Fibroblast of lung (primary cell): Measurements from ENCODE around the gene C6orf163. TPM values are rescaled to one million over a fixed set of nuclear protein-coding genes. Genes with fewer than 3 reads are reported as not detected.

Source experiments
- DNase-seq, 2 donors: peaks; one replicate each; pipeline versions ENCODE4 v3.0.0 to v3.0.0-alpha.2; 2010; ENCODE audit warnings: low read depth in 2 of 2
- H2AFZ ChIP-seq: 2 replicates; pipeline ENCODE4 v1.5.1; 2012; ENCODE audit warnings: low read length, control low read depth, inconsistent platforms
- H3K27ac ChIP-seq: 2 replicates; pipeline ENCODE4 v1.5.1; 2011; ENCODE audit warnings: low read length, control low read depth; ENCODE audit not compliant: insufficient read depth
- H3K27me3 ChIP-seq: 2 replicates; pipeline ENCODE4 v1.5.1; 2011; ENCODE audit warnings: mild to moderate bottlenecking, low read length; ENCODE audit not compliant: control insufficient read depth, insufficient read depth
- H3K36me3 ChIP-seq: 2 replicates; pipeline ENCODE4 v1.5.1; 2011; ENCODE audit warnings: low read length; ENCODE audit not compliant: control insufficient read depth, insufficient read depth
- H3K4me1 ChIP-seq: 2 replicates; pipeline ENCODE4 v1.5.1; 2011; ENCODE audit warnings: low read length; ENCODE audit not compliant: control insufficient read depth, insufficient read depth; ENCODE audit errors: extremely low read depth
- H3K4me2 ChIP-seq: 2 replicates; pipeline ENCODE4 v1.5.1; 2011; ENCODE audit warnings: low read length, control low read depth; ENCODE audit not compliant: insufficient read depth; ENCODE audit errors: extremely low read depth
- H3K4me3 ChIP-seq, 4 experiments: fragments of 200-600 bp in 1 of 4; sonication (generic) in 1 of 4; replicated peaks in 1 of 4; 2 replicates each; pipeline ENCODE4 v1.5.1; 2011 to 2016; ENCODE audit warnings: low read length in 4 of 4, low read depth in 3 of 4, mild to moderate bottlenecking in 3 of 4, control low read depth in 2 of 4, inconsistent platforms in 1 of 4, mixed read lengths in 1 of 4; ENCODE audit not compliant: insufficient read depth in 1 of 4; ENCODE audit errors: control extremely low read depth in 1 of 4
- H3K79me2 ChIP-seq: 2 replicates; pipeline ENCODE4 v1.5.1; 2012; ENCODE audit warnings: mild to moderate bottlenecking, low read length, inconsistent platforms; ENCODE audit not compliant: control insufficient read depth, insufficient read depth
- H3K9ac ChIP-seq: 2 replicates; pipeline ENCODE4 v1.5.1; 2011; ENCODE audit warnings: mild to moderate bottlenecking, low read length, control low read depth; ENCODE audit not compliant: insufficient read depth
- H3K9me3 ChIP-seq: 2 replicates; pipeline ENCODE4 v1.5.1; 2012; ENCODE audit warnings: low read depth, low read length; ENCODE audit not compliant: control insufficient read depth, insufficient read depth
- H4K20me1 ChIP-seq: 2 replicates; pipeline ENCODE4 v1.5.1; 2011; ENCODE audit warnings: low read length; ENCODE audit not compliant: control insufficient read depth, insufficient read depth; ENCODE audit errors: extremely low read depth
- EZH2 ChIP-seq: IDR thresholded peaks from 2 replicates; pipeline ENCODE4 v1.5.1; 2012; ENCODE audit warnings: low read length, control low read depth, mild to moderate bottlenecking; ENCODE audit errors: missing control alignments
- polyA plus RNA-seq, 2 donors: library from polyadenylated mRNA; depleted of rRNA in 1 of 2; stranded (reverse) in 1 of 2; unstranded in 1 of 2; fragments of >200 nt; gene quantifications; 2 replicates each; pipeline ENCODE4 v1.2.1, GENCODE V29; 2011 to 2012; ENCODE audit warnings: missing spikeins in 1 of 2
- total RNA-seq: library from RNA; depleted of rRNA; stranded (reverse); fragments of >200 nt; gene quantifications from 2 replicates; pipeline ENCODE4 v1.2.1, GENCODE V29; 2014
- TF ChIP-seq, protein P1 (sequence below), 2 donors: IDR thresholded peaks in 1 of 2; conservative IDR thresholded peaks in 1 of 2; 1 replicate in 1 of 2; 2 replicates in 1 of 2; pipeline ENCODE4 v1.5.1; 2011 to 2012; ENCODE audit warnings: low read length in 2 of 2, control low read depth in 1 of 2, inconsistent platforms in 1 of 2, low read depth in 1 of 2, mild to moderate bottlenecking in 1 of 2

C6orf163 gene
- total and polyA plus RNA-seq, 2 donors (not counting 1 experiment from before 2014, with no cell fraction given), result 0.33 to 2.8 TPM

DNA sequence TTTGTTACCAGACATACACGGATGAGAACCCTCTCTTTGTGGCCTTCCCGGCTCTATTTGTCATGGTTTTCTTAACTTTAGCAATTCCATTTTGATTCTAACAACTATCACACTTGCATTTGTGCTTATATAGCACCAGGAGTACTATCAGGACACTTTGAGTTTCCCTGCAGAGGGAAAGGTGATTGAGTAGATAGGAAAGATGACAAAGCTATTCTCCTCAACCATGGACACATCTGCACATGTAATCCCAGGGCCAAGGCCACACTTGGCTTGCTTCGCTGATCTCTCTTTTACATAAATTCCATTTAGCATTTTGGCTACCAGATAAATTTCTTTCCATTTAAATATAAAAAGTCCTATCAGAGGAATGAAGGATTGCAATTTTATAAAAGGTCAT, 39.8 kb downstream of the C6orf163 start:
- Histone ChIP-seq H3K4me1 (no peaks in the 10 kb centered on the region), H3K27me3 (no peaks in the 10 kb centered on the region), H3K36me3 (no peaks in the 10 kb centered on the region), H4K20me1 (no peaks in the 10 kb centered on the region), H3K9me3 (no peaks in the 10 kb centered on the region), H3K79me2 (no peaks in the 10 kb centered on the region), H3K4me3 (no peak overlapping the region), H3K27ac (no peak overlapping the region), H3K9ac (no peak overlapping the region), H3K4me2 (no peak overlapping the region), H2AFZ (no peak overlapping the region)
- TF ChIP-seq EZH2, result no peak
- TF ChIP-seq, protein P1, sequence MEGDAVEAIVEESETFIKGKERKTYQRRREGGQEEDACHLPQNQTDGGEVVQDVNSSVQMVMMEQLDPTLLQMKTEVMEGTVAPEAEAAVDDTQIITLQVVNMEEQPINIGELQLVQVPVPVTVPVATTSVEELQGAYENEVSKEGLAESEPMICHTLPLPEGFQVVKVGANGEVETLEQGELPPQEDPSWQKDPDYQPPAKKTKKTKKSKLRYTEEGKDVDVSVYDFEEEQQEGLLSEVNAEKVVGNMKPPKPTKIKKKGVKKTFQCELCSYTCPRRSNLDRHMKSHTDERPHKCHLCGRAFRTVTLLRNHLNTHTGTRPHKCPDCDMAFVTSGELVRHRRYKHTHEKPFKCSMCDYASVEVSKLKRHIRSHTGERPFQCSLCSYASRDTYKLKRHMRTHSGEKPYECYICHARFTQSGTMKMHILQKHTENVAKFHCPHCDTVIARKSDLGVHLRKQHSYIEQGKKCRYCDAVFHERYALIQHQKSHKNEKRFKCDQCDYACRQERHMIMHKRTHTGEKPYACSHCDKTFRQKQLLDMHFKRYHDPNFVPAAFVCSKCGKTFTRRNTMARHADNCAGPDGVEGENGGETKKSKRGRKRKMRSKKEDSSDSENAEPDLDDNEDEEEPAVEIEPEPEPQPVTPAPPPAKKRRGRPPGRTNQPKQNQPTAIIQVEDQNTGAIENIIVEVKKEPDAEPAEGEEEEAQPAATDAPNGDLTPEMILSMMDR (conservative IDR thresholded peaks at IDR 0.05 in 1 of 2, IDR thresholded peaks at IDR 0.05 in 1 of 2; ENCODE audit: low read depth in 1 of 2, low read length in 2 of 2), result no peak
- DNase-seq, result no peak

DNA sequence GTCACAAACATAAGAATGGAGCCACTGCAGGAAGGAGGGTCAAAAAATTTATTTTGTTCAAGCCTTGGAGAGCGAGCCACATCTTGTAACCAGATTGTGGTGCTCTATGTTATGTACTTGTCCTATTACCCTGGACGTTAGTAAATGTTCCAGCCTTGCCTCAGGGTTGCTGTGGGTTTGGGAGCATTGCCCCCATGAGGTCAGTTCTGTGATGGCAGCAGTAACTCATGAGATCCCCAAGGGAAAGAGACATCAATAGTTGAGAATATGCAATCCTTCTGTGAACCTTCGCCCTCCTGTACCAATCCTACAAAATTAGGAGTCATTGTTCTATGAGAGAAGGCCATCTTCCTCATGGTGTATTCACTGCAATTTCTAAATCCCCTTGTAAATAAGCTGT, 46.7 kb downstream of the C6orf163 start:
- no peaks in the 10 kb centered on the region for H4K20me1 ChIP-seq
- no peak overlapping the region for H3K4me2 ChIP-seq
- H3K9ac ChIP-seq, result no peak overlapping the region
- DNase-seq, result peak in 1 of 2 donors; percentile 36
- no peaks in the 10 kb centered on the region for H3K79me2 ChIP-seq
- H3K36me3 ChIP-seq, result no peaks in the 10 kb centered on the region
- no peak overlapping the region for H3K4me3 ChIP-seq
- H3K4me1 ChIP-seq, result no peaks in the 10 kb centered on the region
- no peak overlapping the region for H3K27ac ChIP-seq
- no peak overlapping the region for H2AFZ ChIP-seq
- H3K9me3 ChIP-seq, result no peaks in the 10 kb centered on the region
- no peaks in the 10 kb centered on the region for H3K27me3 ChIP-seq
- TF ChIP-seq, protein P1 (conservative IDR thresholded peaks at IDR 0.05 in 1 of 2, IDR thresholded peaks at IDR 0.05 in 1 of 2; ENCODE audit: low read depth in 1 of 2, low read length in 2 of 2), result peak; percentile 49 to 53
- no peak for TF ChIP-seq EZH2

DNA sequence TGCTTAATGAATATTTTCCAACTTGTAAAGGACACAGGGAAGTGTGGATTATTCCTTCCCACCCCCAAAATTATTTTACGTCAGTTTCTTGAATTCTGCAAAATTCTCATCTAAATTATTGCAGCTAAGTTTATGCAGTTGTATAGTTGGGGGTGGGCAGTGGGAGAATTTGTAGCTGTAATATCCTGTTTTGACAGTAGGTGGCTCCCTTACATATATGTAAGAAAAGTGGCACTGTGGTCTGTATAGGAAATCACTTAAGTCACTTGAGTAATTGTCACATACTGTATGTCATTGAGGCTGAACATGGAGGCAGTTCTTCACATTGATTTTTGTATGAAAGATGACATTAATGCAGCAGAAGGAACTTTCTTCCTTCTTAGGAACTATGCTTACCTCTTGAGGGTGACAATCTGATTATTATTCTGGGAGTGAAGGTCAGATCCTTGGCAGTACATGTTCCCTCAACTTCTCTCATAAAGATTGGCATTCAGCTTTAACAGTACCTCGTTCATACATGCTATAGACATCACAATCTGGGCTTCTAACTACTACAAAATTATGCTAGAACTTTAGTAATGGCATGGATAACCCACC, 48.5 kb downstream of the C6orf163 start:
- no peaks in the 10 kb centered on the region for H3K4me1 ChIP-seq
- TF ChIP-seq, protein P1 (conservative IDR thresholded peaks at IDR 0.05 in 1 of 2, IDR thresholded peaks at IDR 0.05 in 1 of 2; ENCODE audit: low read depth in 1 of 2, low read length in 2 of 2), result peak; percentile 52 to 73
- no peak for TF ChIP-seq EZH2
- H3K4me3 ChIP-seq, result no peak overlapping the region
- H3K9me3 ChIP-seq, result no peaks in the 10 kb centered on the region
- DNase-seq, result peak; percentile 63 to 78
- no peaks in the 10 kb centered on the region for H3K27me3 ChIP-seq
- H2AFZ ChIP-seq, result no peak overlapping the region
- H3K36me3 ChIP-seq, result no peaks in the 10 kb centered on the region
- H4K20me1 ChIP-seq, result no peaks in the 10 kb centered on the region
- no peak overlapping the region for H3K4me2 ChIP-seq
- H3K27ac ChIP-seq, result no peak overlapping the region
- H3K79me2 ChIP-seq, result no peaks in the 10 kb centered on the region
- no peak overlapping the region for H3K9ac ChIP-seq
